RWPE2 (cell line): ENCODE data around the gene TP53I13.

Experiments used
- ATAC-seq: fragments of 200-7000 bp; cut with Tn5 transposase; 3 replicates; pipeline ENCODE4 v1.9.1; 2021; ENCODE audit warnings: low read depth
- DNase-seq: peaks from one replicate; pipeline ENCODE4 v3.0.0-alpha.2; 2020; ENCODE audit warnings: low spot score
- H3K27ac ChIP-seq: fragments of 450-650 bp; 2 replicates; pipeline ENCODE4 v1.5.1; 2017; ENCODE audit warnings: mild to moderate bottlenecking; ENCODE audit not compliant: poor library complexity, severe bottlenecking
- H3K27me3 ChIP-seq: fragments of 250-450 bp; sonication (Bioruptor Pico); 2 replicates; pipeline ENCODE4 v1.5.1; 2021; ENCODE audit warnings: mild to moderate bottlenecking, moderate library complexity; ENCODE audit not compliant: insufficient read depth, poor library complexity, severe bottlenecking
- H3K36me3 ChIP-seq: fragments of 250-450 bp; sonication (Bioruptor Pico); 2 replicates; pipeline ENCODE4 v1.5.1; 2020; ENCODE audit warnings: low read depth, mild to moderate bottlenecking, moderate library complexity
- H3K4me1 ChIP-seq: fragments of 250-450 bp; sonication (Bioruptor Pico); 2 replicates; pipeline ENCODE4 v1.5.1; 2021; ENCODE audit warnings: mild to moderate bottlenecking, moderate library complexity; ENCODE audit not compliant: insufficient read depth, poor library complexity, severe bottlenecking
- H3K4me3 ChIP-seq: fragments of 250-450 bp; sonication (Bioruptor Pico); 2 replicates; pipeline ENCODE4 v1.5.1; 2021; ENCODE audit warnings: mild to moderate bottlenecking, moderate library complexity; ENCODE audit not compliant: severe bottlenecking
- H3K9me3 ChIP-seq: fragments of 250-450 bp; sonication (Bioruptor Pico); 2 replicates; pipeline ENCODE4 v1.5.1; 2021; ENCODE audit warnings: mild to moderate bottlenecking, moderate library complexity; ENCODE audit not compliant: severe bottlenecking
- CTCF ChIP-seq: fragments of 450-650 bp; IDR thresholded peaks from one replicate; pipeline ENCODE4 v1.5.1; 2017; ENCODE audit warnings: mild to moderate bottlenecking, moderate library complexity; ENCODE audit not compliant: poor library complexity, severe bottlenecking

TP53I13 gene

GRCh38 chr17:29610395-29610794 is 41.9 kb downstream of the TP53I13 start:
- Histone ChIP-seq H3K27me3 (no peaks in the 10 kb centered on the region), H3K36me3 (no peaks in the 10 kb centered on the region), H3K27ac (no peak overlapping the region), H3K9me3 (no peaks in the 10 kb centered on the region), H3K4me3 (no peak overlapping the region), H3K4me1 (no peaks in the 10 kb centered on the region)
- TF ChIP-seq CTCF = no peak
- ATAC-seq (no peak), DNase-seq (no peak)

- Histone ChIP-seq H3K27me3 (peaks cover 5% of the 10 kb centered on the region), H3K27ac (no peak overlapping the region), H3K9me3 (no peaks in the 10 kb centered on the region), H3K4me3 (no peak overlapping the region), H3K4me1 (no peaks in the 10 kb centered on the region), H3K36me3 (no peaks in the 10 kb centered on the region)
- no peak for ATAC-seq
- no peak for DNase-seq
- no peak for TF ChIP-seq CTCF
These were observed 43.0 kb downstream of the TP53I13 start for GRCh38 chr17:29611351-29612093.

- TF ChIP-seq CTCF = no peak
- Histone ChIP-seq H3K36me3 (no peaks in the 10 kb centered on the region), H3K27ac (no peak overlapping the region), H3K9me3 (no peaks in the 10 kb centered on the region), H3K27me3 (peaks cover 6% of the 10 kb centered on the region), H3K4me1 (no peaks in the 10 kb centered on the region), H3K4me3 (no peak overlapping the region)
- ATAC-seq (no peak), DNase-seq (peak; percentile 50)
These were observed 43.5 kb downstream of the TP53I13 start for GRCh38 chr17:29612094-29612403.

GRCh38 chr17:29612404-29613280 is 44.1 kb downstream of the TP53I13 start:
- ATAC-seq (no peak), DNase-seq (peak; percentile 61)
- H3K4me3 ChIP-seq = no peak overlapping the region
- H3K9me3 ChIP-seq = no peaks in the 10 kb centered on the region
- no peak overlapping the region for H3K27ac ChIP-seq
- H3K36me3 ChIP-seq = no peaks in the 10 kb centered on the region
- H3K4me1 ChIP-seq = no peaks in the 10 kb centered on the region
- TF ChIP-seq CTCF = no peak
- peaks cover 6% of the 10 kb centered on the region for H3K27me3 ChIP-seq
